MM.1S (cell line): Measurements from ENCODE around the gene BANP.

Experiments used
- EZH2 ChIP-seq: fragments of 300-600 bp; sonication (generic); optimal IDR thresholded peaks from 2 replicates; pipeline ENCODE3; 2017; ENCODE audit warnings: low read depth, mild to moderate bottlenecking, antibody characterized with exemption, low read length, mixed read lengths
- TF ChIP-seq, protein P1 (sequence below): fragments of 300-600 bp; sonication (generic); IDR thresholded peaks from 2 replicates; pipeline ENCODE4 v1.5.1; 2016; ENCODE audit warnings: antibody characterized with exemption, low read length, mixed read lengths

GRCh38 chr16:88069397-88070168 is 118.3 kb downstream of the BANP start:
- TF ChIP-seq EZH2: no peak
- TF ChIP-seq, protein P1, sequence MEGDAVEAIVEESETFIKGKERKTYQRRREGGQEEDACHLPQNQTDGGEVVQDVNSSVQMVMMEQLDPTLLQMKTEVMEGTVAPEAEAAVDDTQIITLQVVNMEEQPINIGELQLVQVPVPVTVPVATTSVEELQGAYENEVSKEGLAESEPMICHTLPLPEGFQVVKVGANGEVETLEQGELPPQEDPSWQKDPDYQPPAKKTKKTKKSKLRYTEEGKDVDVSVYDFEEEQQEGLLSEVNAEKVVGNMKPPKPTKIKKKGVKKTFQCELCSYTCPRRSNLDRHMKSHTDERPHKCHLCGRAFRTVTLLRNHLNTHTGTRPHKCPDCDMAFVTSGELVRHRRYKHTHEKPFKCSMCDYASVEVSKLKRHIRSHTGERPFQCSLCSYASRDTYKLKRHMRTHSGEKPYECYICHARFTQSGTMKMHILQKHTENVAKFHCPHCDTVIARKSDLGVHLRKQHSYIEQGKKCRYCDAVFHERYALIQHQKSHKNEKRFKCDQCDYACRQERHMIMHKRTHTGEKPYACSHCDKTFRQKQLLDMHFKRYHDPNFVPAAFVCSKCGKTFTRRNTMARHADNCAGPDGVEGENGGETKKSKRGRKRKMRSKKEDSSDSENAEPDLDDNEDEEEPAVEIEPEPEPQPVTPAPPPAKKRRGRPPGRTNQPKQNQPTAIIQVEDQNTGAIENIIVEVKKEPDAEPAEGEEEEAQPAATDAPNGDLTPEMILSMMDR: no peak
